A549 (cell line): Measurements from ENCODE around the gene LAMA1. TPM values are rescaled to one million over a fixed set of nuclear protein-coding genes. Genes with fewer than 3 reads are reported as not detected.

Experiments used
- ATAC-seq, 2 experiments: fragments of 200-7000 bp in 1 of 2; fragments of >200 bp in 1 of 2; cut with Nextera tagmentation in 1 of 2; cut with Tn5 transposase in 1 of 2; 3 replicates each; pipeline versions ENCODE4 v1.8.0 to v1.9.1; 2018 to 2020; ENCODE audit warnings: mild to moderate bottlenecking in 1 of 2, moderate library complexity in 1 of 2
- CTCF ChIA-PET: fragments of 300-600 bp; sonication (Branson Sonifier 250); formaldehyde crosslinking; extraction: SDS; loops from one replicate; lab custom pipeline; 2021; ENCODE audit warnings: antibody characterized with exemption, inconsistent platforms; lab: Yijun Ruan, JAX
- POLR2A ChIA-PET: fragments of 350-600 bp; formaldehyde crosslinking; extraction: SDS; loops from one replicate; lab custom pipeline; 2021; ENCODE audit warnings: antibody characterized with exemption, inconsistent platforms; lab: Yijun Ruan, JAX
- DNase-seq, 2 experiments: peaks; one replicate each; pipeline versions ENCODE4 v3.0.0 to v3.0.0-alpha.2; 2011 to 2016; ENCODE audit warnings: low read depth in 1 of 2, low spot score in 1 of 2
- FAIRE-seq: peaks from 2 replicates; lab custom pipeline; 2011; peaks lifted over from hg19 to GRCh38; lab: Jason Lieb, UNC
- H3K27ac ChIP-seq, 2 experiments: fragments of >200 bp; sonication (Bioruptor Twin); formaldehyde crosslinking; 3 replicates each; pipeline ENCODE4 v1.5.1; 2016 to 2017
- H3K4me1 ChIP-seq: fragments of >200 bp; sonication (Bioruptor Twin); formaldehyde crosslinking; 3 replicates; pipeline ENCODE4 v1.6.1; 2016
- H3K4me2 ChIP-seq: fragments of >200 bp; sonication (Bioruptor Twin); formaldehyde crosslinking; 3 replicates; pipeline ENCODE4 v1.6.1; 2016
- H3K4me3 ChIP-seq: fragments of >200 bp; sonication (Bioruptor Twin); formaldehyde crosslinking; 3 replicates; pipeline ENCODE4 v1.5.1; 2016
- H3K9me3 ChIP-seq: fragments of >200 bp; sonication (Bioruptor Twin); formaldehyde crosslinking; 3 replicates; pipeline ENCODE4 v1.6.1; 2016
- BHLHE40 ChIP-seq: IDR thresholded peaks from 2 replicates; pipeline ENCODE4 v1.6.1; 2012; ENCODE audit warnings: low read depth, low read length, inconsistent platforms
- CEBPB ChIP-seq, 2 experiments: fragments of >200 bp in 1 of 2; sonication (Bioruptor Twin) in 1 of 2; formaldehyde crosslinking in 1 of 2; IDR thresholded peaks; 2 replicates each; pipeline ENCODE4 v1.6.1; 2012 to 2016
- EHMT2 ChIP-seq: fragments of 200-600 bp; sonication (generic); IDR thresholded peaks from 2 replicates; pipeline ENCODE4 v1.6.1; 2016; ENCODE audit warnings: antibody characterized with exemption, low read depth, mild to moderate bottlenecking, moderate library complexity
- EP300 ChIP-seq, 2 experiments: fragments of >200 bp; sonication (Bioruptor Twin); formaldehyde crosslinking; IDR thresholded peaks; 2 replicates in 1 of 2; 3 replicates in 1 of 2; pipeline ENCODE4 v1.6.1; 2016 to 2017
- ESRRA ChIP-seq: fragments of 150-350 bp; IDR thresholded peaks from 2 replicates; pipeline ENCODE4 v1.6.1; 2014; ENCODE audit warnings: mild to moderate bottlenecking, low read length, borderline replicate concordance
- FOSB ChIP-seq: fragments of 250-450 bp; sonication (Bioruptor Pico); IDR thresholded peaks from 2 replicates; pipeline ENCODE4 v1.5.0; 2020; ENCODE audit warnings: mild to moderate bottlenecking, moderate library complexity
- FOSL2 ChIP-seq, 2 experiments: fragments of 450-650 bp in 1 of 2; fragments of >200 bp in 1 of 2; sonication (Bioruptor Twin) in 1 of 2; formaldehyde crosslinking; IDR thresholded peaks; 2 replicates each; pipeline versions ENCODE4 v1.5.0 to v1.6.1; 2016 to 2020; ENCODE audit warnings: mild to moderate bottlenecking in 1 of 2, moderate library complexity in 1 of 2
- GATA3 ChIP-seq: IDR thresholded peaks from 2 replicates; pipeline ENCODE4 v1.6.1; 2012; ENCODE audit warnings: borderline replicate concordance
- HDAC2 ChIP-seq: fragments of 200-600 bp; sonication (generic); IDR thresholded peaks from 2 replicates; pipeline ENCODE4 v1.6.1; 2016
- HOXA7 ChIP-seq: fragments of 250-450 bp; sonication (Bioruptor Pico); IDR thresholded peaks from 2 replicates; pipeline ENCODE4 v1.5.0; 2020; ENCODE audit warnings: mild to moderate bottlenecking, moderate library complexity
- HOXB13 ChIP-seq: fragments of 250-450 bp; sonication (Bioruptor Pico); IDR thresholded peaks from 2 replicates; pipeline ENCODE4 v1.5.0; 2020; ENCODE audit warnings: low read depth, mild to moderate bottlenecking, moderate library complexity
- JUN ChIP-seq, 2 experiments: fragments of >200 bp; sonication (Bioruptor Twin); formaldehyde crosslinking; IDR thresholded peaks; 2 replicates in 1 of 2; 3 replicates in 1 of 2; pipeline ENCODE4 v1.6.1; 2016 to 2017
- KDM1A ChIP-seq: fragments of 200-600 bp; sonication (generic); IDR thresholded peaks from 2 replicates; pipeline ENCODE4 v1.6.1; 2016; ENCODE audit warnings: low read depth, mild to moderate bottlenecking
- KDM5A ChIP-seq: fragments of 200-600 bp; sonication (generic); IDR thresholded peaks from 2 replicates; pipeline ENCODE4 v1.6.1; 2016; ENCODE audit warnings: antibody characterized with exemption, mild to moderate bottlenecking
- MAZ ChIP-seq: fragments of 150-350 bp; IDR thresholded peaks from 2 replicates; pipeline ENCODE4 v1.6.1; 2014; ENCODE audit warnings: antibody characterized with exemption, low read depth, low read length, borderline replicate concordance
- MYC ChIP-seq: IDR thresholded peaks from 2 replicates; pipeline ENCODE4 v1.6.1; 2012; ENCODE audit warnings: mild to moderate bottlenecking, inconsistent platforms, low read length, improper control_type of control experiment, borderline replicate concordance
- NPAS2 ChIP-seq: fragments of 250-450 bp; sonication (Bioruptor Pico); IDR thresholded peaks from 2 replicates; pipeline ENCODE4 v1.8.0; 2022; ENCODE audit warnings: mild to moderate bottlenecking, moderate library complexity, borderline replicate concordance
- POLR2A ChIP-seq: IDR thresholded peaks from 2 replicates; pipeline ENCODE4 v1.6.1; 2012; ENCODE audit warnings: mild to moderate bottlenecking, low read length
- POLR2AphosphoS2 ChIP-seq: conservative IDR thresholded peaks from 2 replicates; pipeline ENCODE4 v1.6.1; 2012; ENCODE audit warnings: low read length, improper control_type of control experiment, inconsistent platforms
- SMC3 ChIP-seq: fragments of >200 bp; sonication (Bioruptor Twin); formaldehyde crosslinking; IDR thresholded peaks from 3 replicates; pipeline ENCODE4 v1.6.1; 2018; ENCODE audit warnings: inconsistent platforms
- SREBF2 ChIP-seq: fragments of 450-650 bp; IDR thresholded peaks from 2 replicates; pipeline ENCODE4 v1.6.1; 2014; ENCODE audit warnings: mild to moderate bottlenecking, moderate library complexity
- TFCP2L1 ChIP-seq: fragments of 250-450 bp; sonication (Bioruptor Pico); IDR thresholded peaks from 2 replicates; pipeline ENCODE4 v1.5.0; 2021; ENCODE audit warnings: mild to moderate bottlenecking
- ZNF302 ChIP-seq: fragments of 250-450 bp; sonication (Bioruptor Pico); IDR thresholded peaks from 2 replicates; pipeline ENCODE4 v1.9.0; 2021; ENCODE audit warnings: inconsistent platforms, mild to moderate bottlenecking, moderate library complexity
- ZSCAN20 ChIP-seq: fragments of 250-450 bp; sonication (Bioruptor Pico); IDR thresholded peaks from 2 replicates; pipeline ENCODE4 v1.8.0; 2022; ENCODE audit warnings: mild to moderate bottlenecking, moderate library complexity
- WGBS: methylation state at CpG from one replicate; pipeline ENCODE4 v1.1.6; 2017; ENCODE audit errors: missing lambda C conversion rate; 5-methylcytosine and 5-hydroxymethylcytosine counted together
- polyA plus RNA-seq, 4 experiments: library from polyadenylated mRNA; depleted of rRNA in 3 of 4; stranded (reverse); fragments of >200 nt; fragmentation: RNase III in 1 of 4; extraction: RNeasy Plus Mini Kit Qiagen cat#74134 plus additional on column Dnase treatment in 1 of 4; gene quantifications; 2 replicates in 3 of 4; 3 replicates in 1 of 4; pipeline ENCODE4 v1.2.3, GENCODE V29; 2011 to 2017
- TF ChIP-seq, protein P1 (sequence below): fragments of 250-450 bp; sonication (Bioruptor Pico); IDR thresholded peaks from 2 replicates; pipeline ENCODE4 v1.5.0; 2021; ENCODE audit warnings: mild to moderate bottlenecking, moderate library complexity, borderline replicate concordance
- TF ChIP-seq, protein P2 (sequence below): fragments of 200-600 bp; sonication (generic); IDR thresholded peaks from 2 replicates; pipeline ENCODE4 v1.6.1; 2016; ENCODE audit warnings: antibody characterized with exemption, mild to moderate bottlenecking, moderate library complexity
- TF ChIP-seq, protein P3 (sequence below): fragments of >200 bp; sonication (Bioruptor Twin); formaldehyde crosslinking; IDR thresholded peaks from 2 replicates; pipeline ENCODE4 v1.6.1; 2016
- TF ChIP-seq, protein P4 (sequence below): fragments of 150-350 bp; IDR thresholded peaks from 2 replicates; pipeline ENCODE4 v1.6.1; 2014; ENCODE audit warnings: low read depth, mild to moderate bottlenecking, low read length
- TF ChIP-seq, protein P5 (sequence below): fragments of >200 bp; sonication (Bioruptor Twin); formaldehyde crosslinking; IDR thresholded peaks from 3 replicates; pipeline ENCODE4 v1.6.1; 2016

Gene LAMA1
- polyA plus RNA-seq, 2 of the 4 experiments (the other 2 are of a cell fraction) = 0.05 to 0.06 TPM

DNA sequence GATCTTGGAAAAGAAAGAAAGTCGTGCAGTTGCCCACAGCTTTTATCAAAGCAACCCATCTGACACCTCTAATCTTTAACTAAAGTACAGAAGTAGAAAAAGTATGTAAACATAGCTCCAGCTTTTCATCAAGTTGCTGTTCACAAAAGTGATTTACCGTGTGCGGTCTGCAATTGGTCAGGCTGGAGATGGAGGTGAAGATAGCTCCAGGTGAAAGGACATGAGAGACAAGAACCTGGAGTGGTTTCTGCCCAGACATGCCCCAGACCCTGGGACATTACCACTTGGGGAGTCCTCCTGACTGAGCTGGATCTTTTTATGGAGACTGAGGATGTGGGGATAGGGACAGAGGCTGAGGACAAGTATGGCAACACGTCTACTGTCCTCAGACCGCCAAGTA is 82.7 kb downstream of the LAMA1 start:
- Histone ChIP-seq H3K27ac (no peak overlapping the region), H3K4me3 (no peak overlapping the region), H3K4me2 (no peak overlapping the region), H3K4me1 (no peaks in the 10 kb centered on the region), H3K9me3 (no peaks in the 10 kb centered on the region)
- FAIRE-seq (no peak), ATAC-seq (no peak), DNase-seq (no peak)
- ChIA-PET POLR2A (no interaction called here), CTCF (interaction anchor here (0.9 to 2.4 kb wide), 4 partner anchors 13 to 142 kb away, joined by 3 to 10 read pairs (median 4); no protein-coding TSS in a partner anchor)
- no peak for TF ChIP-seq HOXA7 (CRISPR knock-in tag)
- TF ChIP-seq POLR2AphosphoS2 = no peak
- no peak for TF ChIP-seq MAZ
- no peak for TF ChIP-seq CEBPB (IDR thresholded peaks at IDR 0.05)
- no peak for TF ChIP-seq ZSCAN20
- TF ChIP-seq, protein P1, sequence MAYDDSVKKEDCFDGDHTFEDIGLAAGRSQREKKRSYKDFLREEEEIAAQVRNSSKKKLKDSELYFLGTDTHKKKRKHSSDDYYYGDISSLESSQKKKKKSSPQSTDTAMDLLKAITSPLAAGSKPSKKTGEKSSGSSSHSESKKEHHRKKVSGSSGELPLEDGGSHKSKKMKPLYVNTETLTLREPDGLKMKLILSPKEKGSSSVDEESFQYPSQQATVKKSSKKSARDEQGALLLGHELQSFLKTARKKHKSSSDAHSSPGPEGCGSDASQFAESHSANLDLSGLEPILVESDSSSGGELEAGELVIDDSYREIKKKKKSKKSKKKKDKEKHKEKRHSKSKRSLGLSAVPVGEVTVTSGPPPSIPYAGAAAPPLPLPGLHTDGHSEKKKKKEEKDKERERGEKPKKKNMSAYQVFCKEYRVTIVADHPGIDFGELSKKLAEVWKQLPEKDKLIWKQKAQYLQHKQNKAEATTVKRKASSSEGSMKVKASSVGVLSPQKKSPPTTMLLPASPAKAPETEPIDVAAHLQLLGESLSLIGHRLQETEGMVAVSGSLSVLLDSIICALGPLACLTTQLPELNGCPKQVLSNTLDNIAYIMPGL = no peak
- TF ChIP-seq MYC = no peak
- TF ChIP-seq FOSB (CRISPR knock-in tag) = no peak
- no peak for TF ChIP-seq JUN (IDR thresholded peaks at IDR 0.05)
- TF ChIP-seq NPAS2 (CRISPR knock-in tag) = no peak
- TF ChIP-seq, protein P2, sequence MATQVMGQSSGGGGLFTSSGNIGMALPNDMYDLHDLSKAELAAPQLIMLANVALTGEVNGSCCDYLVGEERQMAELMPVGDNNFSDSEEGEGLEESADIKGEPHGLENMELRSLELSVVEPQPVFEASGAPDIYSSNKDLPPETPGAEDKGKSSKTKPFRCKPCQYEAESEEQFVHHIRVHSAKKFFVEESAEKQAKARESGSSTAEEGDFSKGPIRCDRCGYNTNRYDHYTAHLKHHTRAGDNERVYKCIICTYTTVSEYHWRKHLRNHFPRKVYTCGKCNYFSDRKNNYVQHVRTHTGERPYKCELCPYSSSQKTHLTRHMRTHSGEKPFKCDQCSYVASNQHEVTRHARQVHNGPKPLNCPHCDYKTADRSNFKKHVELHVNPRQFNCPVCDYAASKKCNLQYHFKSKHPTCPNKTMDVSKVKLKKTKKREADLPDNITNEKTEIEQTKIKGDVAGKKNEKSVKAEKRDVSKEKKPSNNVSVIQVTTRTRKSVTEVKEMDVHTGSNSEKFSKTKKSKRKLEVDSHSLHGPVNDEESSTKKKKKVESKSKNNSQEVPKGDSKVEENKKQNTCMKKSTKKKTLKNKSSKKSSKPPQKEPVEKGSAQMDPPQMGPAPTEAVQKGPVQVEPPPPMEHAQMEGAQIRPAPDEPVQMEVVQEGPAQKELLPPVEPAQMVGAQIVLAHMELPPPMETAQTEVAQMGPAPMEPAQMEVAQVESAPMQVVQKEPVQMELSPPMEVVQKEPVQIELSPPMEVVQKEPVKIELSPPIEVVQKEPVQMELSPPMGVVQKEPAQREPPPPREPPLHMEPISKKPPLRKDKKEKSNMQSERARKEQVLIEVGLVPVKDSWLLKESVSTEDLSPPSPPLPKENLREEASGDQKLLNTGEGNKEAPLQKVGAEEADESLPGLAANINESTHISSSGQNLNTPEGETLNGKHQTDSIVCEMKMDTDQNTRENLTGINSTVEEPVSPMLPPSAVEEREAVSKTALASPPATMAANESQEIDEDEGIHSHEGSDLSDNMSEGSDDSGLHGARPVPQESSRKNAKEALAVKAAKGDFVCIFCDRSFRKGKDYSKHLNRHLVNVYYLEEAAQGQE = no peak
- no peak for TF ChIP-seq EHMT2
- TF ChIP-seq SMC3 = no peak
- TF ChIP-seq, protein P3, sequence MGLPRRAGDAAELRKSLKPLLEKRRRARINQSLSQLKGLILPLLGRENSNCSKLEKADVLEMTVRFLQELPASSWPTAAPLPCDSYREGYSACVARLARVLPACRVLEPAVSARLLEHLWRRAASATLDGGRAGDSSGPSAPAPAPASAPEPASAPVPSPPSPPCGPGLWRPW = no peak
- TF ChIP-seq, protein P4, sequence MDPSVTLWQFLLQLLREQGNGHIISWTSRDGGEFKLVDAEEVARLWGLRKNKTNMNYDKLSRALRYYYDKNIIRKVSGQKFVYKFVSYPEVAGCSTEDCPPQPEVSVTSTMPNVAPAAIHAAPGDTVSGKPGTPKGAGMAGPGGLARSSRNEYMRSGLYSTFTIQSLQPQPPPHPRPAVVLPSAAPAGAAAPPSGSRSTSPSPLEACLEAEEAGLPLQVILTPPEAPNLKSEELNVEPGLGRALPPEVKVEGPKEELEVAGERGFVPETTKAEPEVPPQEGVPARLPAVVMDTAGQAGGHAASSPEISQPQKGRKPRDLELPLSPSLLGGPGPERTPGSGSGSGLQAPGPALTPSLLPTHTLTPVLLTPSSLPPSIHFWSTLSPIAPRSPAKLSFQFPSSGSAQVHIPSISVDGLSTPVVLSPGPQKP = no peak
- TF ChIP-seq TFCP2L1 (CRISPR knock-in tag) = no peak
- TF ChIP-seq FOSL2 (IDR thresholded peaks at IDR 0.05) = no peak
- no peak for TF ChIP-seq FOSL2 (CRISPR knock-in tag; IDR thresholded peaks at IDR 0.05)
- WGBS = 57% methylated on average over 5 of the region's 5 CpGs

DNA sequence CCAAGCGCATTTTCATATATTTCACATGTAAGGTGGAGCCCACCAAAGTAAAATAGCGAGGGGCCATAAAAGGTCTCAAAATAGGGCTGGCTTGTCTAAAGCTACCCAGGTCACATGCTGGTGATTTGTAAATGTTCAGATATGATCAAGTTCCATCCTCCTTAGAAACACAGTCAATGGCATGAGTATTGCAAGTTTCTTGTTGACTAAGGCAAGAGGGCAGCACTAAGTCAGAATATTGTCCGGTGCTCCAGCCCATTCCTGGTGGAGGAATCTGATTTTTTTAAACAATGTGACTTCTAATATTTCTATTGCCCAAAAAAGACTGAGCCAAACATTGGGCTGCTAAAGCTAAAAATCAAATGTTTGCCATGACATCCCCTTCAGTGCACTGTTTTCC is 85.1 kb downstream of the LAMA1 start:
- 37% methylated on average over 3 of the region's 3 CpGs for WGBS
- H3K4me1 ChIP-seq = no peaks in the 10 kb centered on the region
- DNase-seq = no peak
- POLR2A ChIA-PET = no interaction called here
- FAIRE-seq = no peak
- H3K4me2 ChIP-seq = no peak overlapping the region
- H3K27ac ChIP-seq = no peak overlapping the region
- H3K9me3 ChIP-seq = no peaks in the 10 kb centered on the region
- no peak for ATAC-seq
- CTCF ChIA-PET = interaction anchor here (0.6 to 1.3 kb wide), 2 partner anchors 17 to 113 kb away, joined by 3 to 7 read pairs; no protein-coding TSS in a partner anchor
- no peak overlapping the region for H3K4me3 ChIP-seq
- TF ChIP-seq GATA3 (no peak), POLR2AphosphoS2 (no peak), POLR2A (no peak), HOXB13 (no peak), FOSL2 (IDR thresholded peaks at IDR 0.05) (no peak), FOSL2 (CRISPR knock-in tag; IDR thresholded peaks at IDR 0.05) (no peak), KDM5A (no peak), BHLHE40 (no peak), EP300 (IDR thresholded peaks at IDR 0.05) (no peak), KDM1A (no peak), SREBF2 (no peak), HDAC2 (no peak), ESRRA (no peak), ZNF302 (CRISPR knock-in tag) (no peak)
- TF ChIP-seq, protein P3 = no peak
- TF ChIP-seq, protein P5, sequence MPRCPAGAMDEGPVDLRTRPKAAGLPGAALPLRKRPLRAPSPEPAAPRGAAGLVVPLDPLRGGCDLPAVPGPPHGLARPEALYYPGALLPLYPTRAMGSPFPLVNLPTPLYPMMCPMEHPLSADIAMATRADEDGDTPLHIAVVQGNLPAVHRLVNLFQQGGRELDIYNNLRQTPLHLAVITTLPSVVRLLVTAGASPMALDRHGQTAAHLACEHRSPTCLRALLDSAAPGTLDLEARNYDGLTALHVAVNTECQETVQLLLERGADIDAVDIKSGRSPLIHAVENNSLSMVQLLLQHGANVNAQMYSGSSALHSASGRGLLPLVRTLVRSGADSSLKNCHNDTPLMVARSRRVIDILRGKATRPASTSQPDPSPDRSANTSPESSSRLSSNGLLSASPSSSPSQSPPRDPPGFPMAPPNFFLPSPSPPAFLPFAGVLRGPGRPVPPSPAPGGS = no peak
- TF ChIP-seq, protein P4 = no peak
